HFFc6 (cell line): ENCODE data around the gene PXMP4. TPM values are rescaled to one million over a fixed set of nuclear protein-coding genes. Genes with fewer than 3 reads are reported as not detected.

Experiments
- DNase-seq: peaks from one replicate; pipeline ENCODE4 v3.0.0-alpha.2; 2018
- H3K27ac Mint-ChIP-seq: 2 replicates; pipeline ENCODE4 v1.8.0; 2020; ENCODE audit warnings: mild to moderate bottlenecking, mixed read lengths
- H3K27me3 Mint-ChIP-seq: 2 replicates; pipeline ENCODE4 v1.8.0; 2021; ENCODE audit warnings: mild to moderate bottlenecking, moderate library complexity, mixed read lengths; ENCODE audit not compliant: insufficient read depth
- H3K36me3 Mint-ChIP-seq: 2 replicates; pipeline ENCODE4 v1.8.0; 2021; ENCODE audit warnings: low read depth, mixed read lengths
- H3K4me1 Mint-ChIP-seq: 2 replicates; pipeline ENCODE4 v1.8.0; 2020; ENCODE audit warnings: low read depth, mixed read lengths
- H3K4me3 Mint-ChIP-seq: 2 replicates; pipeline ENCODE4 v1.8.0; 2020; ENCODE audit warnings: mild to moderate bottlenecking, moderate library complexity, mixed read lengths
- H3K9me3 Mint-ChIP-seq: 2 replicates; pipeline ENCODE4 v1.8.0; 2020; ENCODE audit warnings: mild to moderate bottlenecking, mixed read lengths
- CTCF ChIP-seq: fragments of 200-600 bp; sonication (generic); IDR thresholded peaks from 2 replicates; pipeline ENCODE4 v1.5.0; 2021; ENCODE audit warnings: antibody characterized with exemption, mild to moderate bottlenecking
- total RNA-seq, 6 experiments: library from RNA; stranded (reverse); fragmentation: NEBNext Ultra II Directional; extraction: Animal tissue kit (Norgen Biotek cat#: 25700); gene quantifications; 2 replicates in 1 of 6; 3 replicates in 5 of 6; pipeline ENCODE4 v1.2.3, GENCODE V29; 2021

The PXMP4 gene
- total RNA-seq, 6 experiments from 2014 or later, result 8.3 to 14.4 (median 11.4) TPM

- no peaks in the 10 kb centered on the region for H3K9me3 Mint-ChIP-seq
- peaks cover 2% of the 10 kb centered on the region for H3K27me3 Mint-ChIP-seq
- H3K36me3 Mint-ChIP-seq, result 0 out of 2 replicates have a peak, but pooled peaks cover 4% of the 10 kb centered on the region
- no peak for DNase-seq
- peaks cover 71% of the 10 kb centered on the region for H3K4me1 Mint-ChIP-seq
- no peak overlapping the region; the same call in 1 of the 2 replicates for H3K27ac Mint-ChIP-seq
- peak overlapping the region; percentile 61 for H3K4me3 Mint-ChIP-seq
- no peak for TF ChIP-seq CTCF
Measured at GRCh38 chr20:33668466-33669155, 51.5 kb downstream of the PXMP4 start.

- Mint-ChIP-seq H3K9me3 (no peaks in the 10 kb centered on the region), H3K4me1 (peaks cover 65% of the 10 kb centered on the region), H3K27me3 (peaks cover 2% of the 10 kb centered on the region), H3K27ac (peak overlapping the region; percentile 75), H3K4me3 (peak overlapping the region; percentile 79), H3K36me3 (0 out of 2 replicates have a peak, but pooled peaks cover 4% of the 10 kb centered on the region)
- peak; percentile 76 for DNase-seq
- TF ChIP-seq CTCF, result peak; percentile 91
Measured at GRCh38 chr20:33667676-33668465, 52.2 kb downstream of the PXMP4 start.

GRCh38 chr20:33667245-33667675 is 52.9 kb downstream of the PXMP4 start:
- no peak for TF ChIP-seq CTCF
- DNase-seq, result no peak
- Mint-ChIP-seq H3K27me3 (peaks cover 2% of the 10 kb centered on the region), H3K4me3 (peak overlapping the region; percentile 79), H3K9me3 (no peaks in the 10 kb centered on the region), H3K4me1 (peaks cover 65% of the 10 kb centered on the region), H3K27ac (peak overlapping the region; percentile 75), H3K36me3 (0 out of 2 replicates have a peak, but pooled peaks cover 4% of the 10 kb centered on the region)

GRCh38 chr20:33666293-33667244 is 53.5 kb downstream of the PXMP4 start, which contains the start of gene ACTL10:
Gene ACTL10 (plus strand): TSS chr20:33666943. CDS start chr20:33667498, 555 bp downstream.
- Mint-ChIP-seq H3K27me3 (peaks cover 2% of the 10 kb centered on the region), H3K4me1 (peaks cover 60% of the 10 kb centered on the region), H3K36me3 (no peaks in the 10 kb centered on the region), H3K27ac (peak within 1 kb of the TSS; percentile 93), H3K9me3 (no peaks in the 10 kb centered on the region), H3K4me3 (peak within 1 kb of the TSS; percentile 89)
- TF ChIP-seq CTCF, result peak; percentile 49
- DNase-seq, result peak; percentile 98

- peak overlapping the region; percentile 66 for H3K27ac Mint-ChIP-seq
- H3K4me1 Mint-ChIP-seq, result peaks cover 43% of the 10 kb centered on the region
- peak overlapping the region; percentile 85 for H3K4me3 Mint-ChIP-seq
- H3K36me3 Mint-ChIP-seq, result no peaks in the 10 kb centered on the region
- no peak for DNase-seq
- peaks cover 2% of the 10 kb centered on the region for H3K27me3 Mint-ChIP-seq
- H3K9me3 Mint-ChIP-seq, result no peaks in the 10 kb centered on the region
- no peak for TF ChIP-seq CTCF
Measured at GRCh38 chr20:33664762-33665144, 55.4 kb downstream of the PXMP4 start.
